SH-SY5Y (cell line): ENCODE results near the gene TSFM.

Source experiments
- GATA2 ChIP-seq: IDR thresholded peaks from 2 replicates; pipeline ENCODE4 v1.6.1; 2011; ENCODE audit warnings: mild to moderate bottlenecking, low read depth, low read length
- GATA3 ChIP-seq: IDR thresholded peaks from 2 replicates; pipeline ENCODE4 v1.6.1; 2011; ENCODE audit warnings: low read depth, mild to moderate bottlenecking, low read length, moderate library complexity

DNA sequence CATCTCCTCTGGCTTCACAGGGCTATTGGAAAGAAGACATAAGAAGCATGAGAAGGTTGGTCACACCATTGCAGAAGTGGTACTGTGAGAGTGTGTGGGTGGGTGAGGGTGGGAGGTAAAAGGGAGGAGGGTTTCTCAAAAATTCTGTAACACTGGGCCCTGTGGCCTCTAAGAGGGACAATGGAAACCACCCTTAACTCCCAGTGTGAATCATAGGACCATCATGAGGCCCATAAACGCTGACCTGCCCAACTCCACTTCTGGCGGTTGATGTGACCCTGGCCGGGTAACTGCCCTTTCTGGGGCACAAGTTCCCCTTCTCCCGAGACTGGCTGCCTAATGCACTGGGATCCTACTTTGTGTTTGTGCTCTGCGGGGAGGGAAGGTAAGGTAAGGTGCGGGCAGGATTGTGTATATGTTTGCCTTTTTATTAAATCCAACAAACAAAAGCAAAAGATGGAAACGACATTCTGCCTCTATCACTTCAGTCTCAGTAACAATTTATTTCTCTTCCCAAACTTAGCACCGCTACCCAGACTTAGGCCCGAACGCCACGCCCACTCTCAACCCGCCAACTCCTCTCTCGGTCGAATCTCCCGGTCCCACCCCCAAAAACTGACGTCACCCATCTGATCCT lies 11.2 kb upstream of the TSFM start:
- TF ChIP-seq GATA3 (no peak), GATA2 (no peak)
